H4 (cell line): ENCODE measurements around the gene DCLK1. TPM values are rescaled to one million over a fixed set of nuclear protein-coding genes. Genes with fewer than 3 reads are reported as not detected.
A peak's percentile ranks its signal among the peaks of the same experiment; 100 is the strongest.
"Not testable (repeated sequence)": the region's sequence is repeated elsewhere in the genome, so short reads cannot be mapped to it uniquely, and the experiment has no call there.

Source experiments
- DNase-seq: peaks from one replicate; pipeline ENCODE4 v3.0.0-alpha.2; 2015; ENCODE audit warnings: low spot score
- total RNA-seq: library from RNA; depleted of rRNA; stranded (reverse); fragments of >200 nt; shearing (Covaris generic); gene quantifications from 2 replicates; pipeline ENCODE4 v1.2.3, GENCODE V29; 2014

The DCLK1 gene
- total RNA-seq, 1 experiment from 2014 or later = 2.9 TPM

GRCh38 chr13:35984776-35985453 is 146.3 kb downstream of the DCLK1 start:
- DNase-seq = no peak

GRCh38 chr13:35984287-35984686 is 146.9 kb downstream of the DCLK1 start:
- DNase-seq = no peak

DNA sequence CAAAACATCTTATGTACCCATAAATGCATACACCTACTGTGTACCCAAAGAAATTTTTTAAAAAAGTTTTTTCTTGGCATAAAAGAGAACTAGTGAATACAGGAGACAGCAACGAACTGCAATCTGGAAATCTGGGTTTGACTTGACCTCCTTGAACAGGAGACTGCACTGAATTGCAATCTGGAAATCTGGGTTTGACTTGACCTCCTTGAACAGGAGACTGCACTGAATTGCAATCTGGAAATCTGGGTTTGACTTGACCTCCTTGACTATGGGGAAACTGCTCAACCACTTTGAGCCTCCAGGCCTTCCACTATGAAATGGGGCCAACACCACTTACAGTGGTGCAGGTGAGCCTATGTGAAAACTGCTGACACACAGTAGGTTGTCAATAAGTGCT is 147.5 kb downstream of the DCLK1 start:
- not testable (repeated sequence) for DNase-seq

GRCh38 chr13:35983206-35983605 is 148.0 kb downstream of the DCLK1 start:
- DNase-seq = no peak

- peak; percentile 57 for DNase-seq
Observed at GRCh38 chr13:35979361-35979951, 151.7 kb downstream of the DCLK1 start.

DNA sequence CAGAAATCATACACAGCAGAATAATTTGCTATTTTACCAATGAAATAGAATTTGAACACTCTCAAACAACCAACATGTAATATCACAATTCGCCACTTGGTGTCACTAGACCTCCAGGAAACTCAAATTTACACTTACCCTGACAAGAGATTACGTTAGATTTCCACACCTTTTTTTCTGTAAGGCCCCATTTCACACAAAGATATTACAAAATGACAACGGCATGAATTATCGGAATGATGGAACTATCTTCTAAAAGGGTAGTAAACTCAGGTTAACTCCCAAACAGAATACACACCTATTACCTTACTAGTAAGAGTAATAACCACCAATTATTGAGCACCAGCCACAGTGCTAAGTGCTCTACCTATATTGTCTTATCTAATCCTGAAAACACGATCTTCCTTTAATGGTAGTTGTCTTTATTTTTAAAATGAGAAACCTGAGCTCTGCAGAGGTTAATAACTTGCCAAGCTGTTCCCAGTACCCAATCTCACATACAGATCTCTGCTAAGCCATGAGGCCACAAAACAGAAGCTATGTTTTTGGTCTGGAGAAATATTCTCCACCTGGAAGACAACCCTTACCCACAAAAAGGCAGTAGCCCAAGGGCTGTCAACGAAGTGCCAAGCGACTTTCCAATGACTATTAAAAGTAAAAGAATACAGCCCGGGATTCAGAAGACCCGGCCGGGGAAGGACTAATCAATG is 152.4 kb downstream of the DCLK1 start:
- DNase-seq = peak; percentile 46

DNA sequence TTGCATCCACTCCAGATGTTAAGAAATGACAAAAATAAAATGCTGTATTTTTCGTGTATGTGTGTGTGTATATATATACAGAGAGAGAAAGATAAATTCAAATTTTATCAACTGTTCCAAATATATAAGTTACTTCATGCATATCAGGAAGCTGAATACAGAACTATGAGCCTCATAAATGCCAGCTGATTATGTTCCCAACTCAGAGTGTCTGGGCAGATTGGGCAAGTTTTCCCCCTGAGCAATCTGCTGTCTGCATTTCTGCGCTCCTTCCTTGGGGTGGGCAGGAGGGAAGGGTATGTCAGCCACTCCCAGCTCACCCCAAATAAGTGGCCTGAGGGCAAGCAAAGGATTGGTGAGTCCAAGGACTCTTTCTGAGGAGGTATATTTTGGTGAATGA is 154.1 kb downstream of the DCLK1 start:
- no peak for DNase-seq

DNA sequence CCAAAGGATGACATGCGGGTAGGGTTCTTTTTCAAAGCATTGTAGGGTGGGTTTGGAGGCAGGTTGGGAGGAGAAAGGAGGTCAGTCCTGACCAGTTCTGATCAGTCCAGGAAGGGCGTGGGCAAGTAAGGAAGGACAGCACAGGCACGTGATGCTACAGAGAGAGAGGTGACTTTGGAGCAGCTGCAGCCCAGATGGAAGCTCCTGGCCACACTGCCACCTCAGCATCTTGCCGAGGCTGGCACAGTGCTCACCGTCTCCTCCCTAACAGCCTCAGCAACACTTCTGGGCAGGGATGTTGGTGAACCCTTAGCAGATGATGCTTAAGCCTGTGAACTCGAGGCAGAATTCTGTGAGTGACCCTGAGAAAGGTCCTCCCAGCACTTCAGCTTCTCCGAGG is 155.1 kb downstream of the DCLK1 start:
- DNase-seq = no peak

GRCh38 chr13:35966951-35967350 is 164.2 kb downstream of the DCLK1 start:
- not testable (repeated sequence) for DNase-seq

DNA sequence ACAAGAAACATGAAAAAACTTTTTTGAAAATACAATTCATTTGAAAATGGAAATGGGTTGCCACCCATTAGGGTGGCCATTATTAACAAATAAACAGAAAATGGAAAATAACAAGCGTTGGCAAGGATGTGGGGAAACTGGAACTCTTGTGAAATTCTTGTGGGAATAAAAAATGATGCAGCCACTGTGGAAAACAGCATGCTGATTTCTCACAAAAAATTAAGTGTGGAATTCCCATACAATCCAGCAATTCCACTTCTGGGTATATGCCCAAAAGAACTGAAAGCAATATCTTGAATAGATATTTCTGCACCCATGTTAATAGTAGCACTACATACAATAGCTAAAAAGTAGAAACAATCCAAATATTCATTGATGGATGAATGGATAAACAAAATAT is 165.2 kb downstream of the DCLK1 start:
- no peak for DNase-seq

DNA sequence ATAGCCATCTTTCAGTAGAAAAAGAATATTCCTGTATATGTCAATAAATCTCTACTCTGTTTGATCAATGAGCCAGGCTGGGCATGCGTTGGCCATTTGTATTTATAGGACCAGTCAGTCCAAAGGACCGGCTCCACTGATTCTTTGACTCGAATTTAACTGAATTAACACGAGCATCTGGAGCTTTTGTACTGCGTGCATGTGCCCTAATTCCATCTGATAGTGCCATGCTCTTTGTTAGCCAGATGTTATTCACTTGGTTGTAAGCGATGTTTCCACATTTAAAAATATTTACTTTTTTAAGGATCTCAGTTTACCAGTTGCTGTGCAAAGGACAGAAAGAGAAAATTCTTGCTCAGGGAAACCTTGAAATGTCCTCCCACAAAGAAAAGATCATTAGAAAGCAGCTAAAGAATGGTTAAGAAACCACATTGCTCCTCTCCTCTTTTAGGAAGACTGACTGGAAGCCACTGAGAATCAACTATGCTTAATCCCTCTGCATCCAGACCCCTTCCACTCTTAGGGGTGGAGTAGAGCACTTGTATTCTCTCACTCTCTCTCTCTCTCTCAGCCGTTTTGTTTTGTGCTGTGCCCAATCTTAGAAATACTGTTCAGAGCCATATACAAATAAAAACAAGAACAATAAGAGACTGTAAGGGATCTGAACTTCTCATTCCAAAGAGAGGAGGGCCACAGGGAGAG is 165.8 kb downstream of the DCLK1 start:
- DNase-seq = no peak

- DNase-seq = peak; percentile 19
Observed at GRCh38 chr13:35964863-35965180, 166.4 kb downstream of the DCLK1 start.

DNA sequence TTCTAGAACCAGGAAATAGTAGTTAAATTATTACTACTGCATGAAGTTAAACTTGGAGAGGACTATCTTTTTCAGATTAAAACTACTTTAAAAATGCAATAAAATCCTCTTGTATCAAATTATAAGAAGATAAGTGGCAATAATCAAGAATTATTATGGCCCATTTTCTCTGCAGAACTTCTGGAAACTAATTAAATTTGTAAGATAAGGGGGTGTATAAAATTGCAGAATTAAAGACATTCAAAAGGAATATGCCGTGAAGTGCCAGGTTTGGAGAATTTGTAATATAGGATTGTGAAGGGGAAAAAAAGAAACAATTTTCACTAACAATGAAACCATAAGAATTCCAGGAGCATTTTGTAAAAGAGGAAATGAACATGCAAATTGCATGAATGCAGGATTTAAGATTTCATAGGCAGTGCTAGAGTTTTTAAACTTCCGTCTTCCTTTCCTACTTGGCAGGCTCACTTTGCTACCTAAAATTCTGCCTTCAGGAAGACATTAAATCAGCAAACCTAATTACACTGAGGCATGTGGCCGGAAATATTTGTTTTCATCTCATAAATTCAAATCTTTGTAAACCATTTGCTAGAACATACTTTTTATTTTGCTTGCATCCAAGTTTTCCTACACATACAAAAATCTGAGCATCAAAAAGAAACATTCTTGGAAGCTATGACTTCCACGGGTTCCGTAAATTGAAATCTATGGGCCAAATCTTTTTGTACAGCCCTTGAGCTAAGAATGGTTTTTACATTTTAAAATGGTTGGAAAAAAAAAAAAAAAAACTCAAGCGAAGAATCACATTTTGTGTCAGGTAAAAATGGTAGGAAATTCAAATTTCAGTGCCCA is 166.9 kb downstream of the DCLK1 start:
- DNase-seq = no peak

GRCh38 chr13:35961461-35962220 is 169.5 kb downstream of the DCLK1 start:
- no peak for DNase-seq

GRCh38 chr13:35961002-35961401 is 170.2 kb downstream of the DCLK1 start:
- no peak for DNase-seq

GRCh38 chr13:35957996-35958395 is 173.2 kb downstream of the DCLK1 start:
- no peak for DNase-seq

GRCh38 chr13:35957241-35957731 is 173.9 kb downstream of the DCLK1 start:
- no peak for DNase-seq

- no peak for DNase-seq
Observed at GRCh38 chr13:35956074-35956473, 175.1 kb downstream of the DCLK1 start.

DNA sequence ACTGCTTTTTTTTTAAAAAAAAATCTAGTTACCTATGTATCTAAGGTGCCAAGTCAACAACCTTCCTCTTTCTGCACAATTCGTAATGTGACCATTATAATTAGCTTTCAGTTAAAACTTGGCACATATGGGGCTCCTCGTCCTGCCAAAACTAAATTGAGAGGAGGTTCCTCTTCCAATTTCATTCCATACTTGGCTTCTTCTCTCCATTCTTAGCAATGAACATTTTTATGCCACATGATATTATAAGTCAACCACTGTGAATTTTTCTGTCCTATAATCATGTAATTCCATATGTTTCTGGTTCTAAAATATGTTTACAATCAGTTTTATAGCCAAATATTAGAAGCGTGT is 177.0 kb downstream of the DCLK1 start:
- no peak for DNase-seq

GRCh38 chr13:35953537-35954206 is 177.5 kb downstream of the DCLK1 start:
- peak; percentile 77 for DNase-seq
